Measurements from ENCODE around the gene KLF18.
"Not testable (repeated sequence)": the region's sequence is repeated elsewhere in the genome, so short reads cannot be mapped to it uniquely, and the experiment has no call there.

Gene KLF18

DNA sequence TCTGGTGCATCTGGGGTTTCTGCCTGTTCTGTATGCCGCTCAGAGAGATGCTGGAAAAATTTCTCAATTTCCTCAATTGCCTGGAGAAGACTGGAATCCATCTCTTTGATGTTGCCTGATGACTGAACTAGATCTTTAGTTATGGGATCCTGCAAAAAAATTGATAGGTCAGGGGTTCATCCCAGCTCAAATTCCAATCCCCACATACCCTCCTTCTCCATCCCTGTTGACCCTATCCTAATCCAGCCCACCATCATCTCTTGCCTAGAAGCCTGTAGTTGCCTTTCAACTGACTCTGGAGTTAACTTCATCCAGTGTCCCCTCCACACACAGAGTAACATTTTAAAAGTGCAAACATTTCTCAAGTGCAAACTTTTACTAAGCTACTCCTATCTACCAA is at the start of gene KLF18:
Gene KLF18 (minus strand): TSS at position 101 of the 400 bp plus-strand sequence. CDS start 0 bp downstream, at position 101.
- no peak for DNase-seq

DNA sequence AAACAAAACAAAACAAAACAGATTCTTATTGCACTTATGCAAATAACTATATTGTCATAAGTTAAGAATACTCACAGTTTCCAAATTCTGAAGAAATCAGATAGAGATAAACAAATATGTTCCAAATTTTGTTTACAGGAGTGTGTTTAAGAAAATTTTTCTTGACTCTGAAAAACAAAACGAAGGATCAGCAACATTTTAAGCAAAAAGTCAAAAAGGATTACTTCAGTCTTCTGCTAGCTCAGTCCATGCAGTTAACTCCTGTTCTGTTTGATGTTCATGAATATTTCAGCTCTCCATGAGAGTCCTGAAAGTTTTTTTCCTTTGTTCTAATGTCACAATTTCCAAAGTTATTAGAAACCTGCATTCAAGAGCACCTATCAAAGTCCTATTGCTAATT is 33.2 kb upstream of the KLF18 start:
- DNase-seq: no peak

DNA sequence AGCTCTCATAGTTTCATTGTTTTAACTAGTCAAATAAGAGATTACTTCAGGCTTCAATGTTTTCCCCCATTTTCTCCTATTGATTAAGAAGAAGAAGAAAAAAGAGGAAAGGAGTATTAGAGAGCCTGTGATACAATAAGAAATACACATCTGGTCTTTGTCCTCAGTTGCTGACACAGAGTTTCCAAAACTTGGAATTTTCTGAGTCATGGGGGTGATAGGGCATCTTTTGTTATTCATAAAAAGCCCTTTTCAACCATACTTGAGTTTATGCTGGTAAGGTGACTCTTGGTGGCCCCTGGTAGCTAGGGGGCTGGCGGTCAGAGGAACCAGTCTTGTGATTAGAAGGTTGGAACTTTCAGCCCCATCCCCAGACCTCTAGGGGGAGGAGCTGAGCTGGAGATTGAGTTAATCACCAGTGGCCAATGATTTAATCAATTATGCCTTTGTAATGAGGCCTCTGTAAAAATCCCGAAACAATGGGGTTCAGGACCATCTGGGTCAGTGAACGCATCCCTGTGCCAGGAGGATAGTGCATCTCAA is 28.9 kb upstream of the KLF18 start:
- DNase-seq: no peak

DNA sequence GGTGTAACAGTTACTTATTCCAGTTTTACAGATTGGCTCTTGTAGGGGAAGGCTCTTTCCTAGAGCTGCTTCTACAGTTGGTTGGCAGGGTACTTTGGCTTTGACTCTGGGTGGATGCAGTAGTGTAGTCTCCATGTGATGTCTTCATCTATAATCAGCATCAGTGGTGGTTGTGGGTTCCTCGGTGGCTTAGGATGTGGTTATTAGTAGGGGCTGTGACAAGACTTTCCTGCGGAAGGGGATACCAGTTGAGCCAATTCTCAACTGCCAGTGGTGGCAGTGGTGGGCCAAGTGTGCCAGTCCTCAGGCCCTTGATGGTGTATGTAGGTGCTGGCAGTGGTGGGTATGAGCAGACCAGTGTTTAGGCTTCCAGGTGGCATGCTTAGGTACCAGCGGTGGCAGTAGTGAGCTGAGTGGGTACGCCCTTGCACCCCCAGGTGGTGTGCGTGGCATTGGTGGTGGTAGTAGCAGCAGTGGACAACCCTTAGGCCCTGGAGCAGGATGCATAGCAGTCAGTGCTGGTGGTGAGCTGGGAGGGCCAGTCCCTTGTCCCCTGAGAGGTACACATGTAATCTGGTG is 27.2 kb upstream of the KLF18 start:
- no peak for DNase-seq

DNA sequence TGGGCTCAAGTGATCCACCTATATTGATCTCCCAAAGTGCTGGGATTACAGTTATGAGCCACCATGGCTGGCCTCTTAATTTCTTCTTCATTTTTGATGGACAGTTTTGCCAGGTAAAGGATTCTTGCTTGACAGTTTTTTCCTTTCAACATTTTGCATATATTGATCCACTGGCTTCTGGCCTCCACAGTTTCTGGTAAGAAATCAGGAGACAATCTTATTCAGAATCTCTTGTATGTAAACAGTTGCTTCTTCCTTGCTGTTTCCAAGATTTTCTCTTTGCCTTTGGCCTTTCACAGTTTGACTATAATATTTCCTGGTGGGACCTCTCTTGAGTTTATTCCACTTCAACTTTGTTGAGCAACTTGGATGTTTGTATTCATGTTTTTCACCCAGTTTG is 20.1 kb upstream of the KLF18 start:
- no peak for DNase-seq

DNA sequence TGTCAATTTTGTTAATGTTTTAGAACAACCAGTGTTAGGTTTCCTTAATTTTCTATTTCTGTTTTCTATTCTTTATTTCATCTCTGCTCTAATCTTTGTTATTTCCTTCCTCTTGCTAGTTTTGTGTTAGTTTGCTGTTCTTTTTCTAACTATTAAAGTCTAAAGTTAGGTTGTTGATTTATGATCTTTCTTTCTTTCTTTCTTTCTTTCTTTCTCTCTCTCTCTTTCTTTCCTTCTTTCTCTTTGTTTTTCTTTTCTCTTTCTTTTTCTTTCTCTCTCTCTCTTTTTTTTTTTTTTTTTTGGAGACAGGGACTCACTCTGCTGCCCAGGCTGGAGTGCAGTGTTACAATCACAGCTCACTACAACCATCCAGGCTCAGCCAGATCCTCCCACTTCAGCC is 17.4 kb upstream of the KLF18 start:
- DNase-seq: no peak

DNA sequence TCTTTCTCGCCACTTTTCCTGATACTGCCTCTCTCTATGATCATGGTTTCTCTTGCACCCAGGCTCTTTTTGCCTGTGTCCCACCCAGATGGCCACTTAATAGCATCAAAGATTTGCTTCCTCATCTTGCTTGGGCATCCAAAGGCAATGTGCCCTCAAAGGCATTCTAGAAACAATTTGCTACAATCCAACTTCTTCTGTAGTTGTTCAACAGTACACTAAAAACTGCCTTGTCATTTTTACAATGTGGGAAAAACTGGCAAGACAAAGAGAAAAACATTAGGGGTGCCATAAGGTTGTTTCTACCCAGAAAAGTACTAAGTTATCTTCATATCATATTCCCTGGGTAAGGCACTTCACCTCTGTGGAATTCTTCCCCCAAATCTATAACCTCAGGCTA is 16.5 kb upstream of the KLF18 start:
- no peak for DNase-seq

DNA sequence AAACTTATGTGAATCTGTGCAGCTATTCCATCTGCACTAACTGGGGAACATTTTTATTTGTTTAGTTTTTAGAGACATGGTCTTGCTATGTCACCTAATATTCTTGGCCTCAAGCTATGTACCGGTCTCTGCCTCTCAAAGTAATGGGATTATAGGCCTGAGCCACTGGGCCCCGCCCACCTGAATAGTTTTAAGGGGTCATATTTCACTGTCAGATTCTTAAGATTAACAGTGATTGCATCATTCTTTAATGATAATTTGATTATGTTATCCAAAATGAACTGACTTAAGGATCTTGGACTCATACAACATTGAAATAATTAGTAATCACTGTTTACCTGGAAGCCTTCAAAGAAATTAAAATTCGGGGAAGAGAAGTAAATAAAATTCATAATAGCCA is 12.6 kb upstream of the KLF18 start:
- DNase-seq: no peak

DNA sequence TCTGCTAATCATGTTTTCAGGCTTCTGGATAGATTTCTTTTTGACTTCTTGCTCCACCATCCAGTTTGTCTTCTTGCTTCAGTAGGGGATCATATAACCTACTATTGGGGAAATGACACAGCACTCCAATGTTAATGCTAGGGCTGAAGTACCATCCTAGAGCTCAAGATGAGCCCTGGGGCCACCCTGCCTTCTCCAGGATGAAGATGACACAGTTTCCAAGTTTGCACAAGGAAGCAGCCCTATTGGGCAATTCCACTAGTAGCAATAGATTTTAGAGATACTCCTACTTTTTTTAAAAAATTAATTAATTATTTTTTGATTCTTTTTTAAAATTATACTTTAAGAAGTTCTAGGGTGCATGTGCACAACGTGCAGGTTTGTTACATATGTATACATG is 11.3 kb upstream of the KLF18 start:
- DNase-seq: no peak

DNA sequence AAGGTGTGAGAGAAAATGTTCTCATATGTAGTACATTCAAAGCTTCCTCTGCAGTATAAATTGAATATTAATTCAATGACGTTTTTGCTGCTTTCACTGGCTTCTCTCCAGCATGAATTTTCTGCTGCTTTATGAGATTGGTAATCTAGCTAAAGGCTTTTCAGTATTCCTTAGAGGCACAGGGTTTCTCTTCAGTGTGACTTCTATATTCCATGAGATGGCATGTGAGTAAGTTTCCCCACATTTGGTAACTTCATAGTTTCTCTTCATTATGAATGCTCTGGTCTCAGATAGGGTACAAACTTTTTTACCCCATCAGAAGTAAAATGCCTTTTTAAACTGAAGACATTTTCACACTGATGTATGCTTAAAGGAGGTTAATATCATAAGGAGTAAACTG is 10.4 kb upstream of the KLF18 start:
- no peak for DNase-seq

DNA sequence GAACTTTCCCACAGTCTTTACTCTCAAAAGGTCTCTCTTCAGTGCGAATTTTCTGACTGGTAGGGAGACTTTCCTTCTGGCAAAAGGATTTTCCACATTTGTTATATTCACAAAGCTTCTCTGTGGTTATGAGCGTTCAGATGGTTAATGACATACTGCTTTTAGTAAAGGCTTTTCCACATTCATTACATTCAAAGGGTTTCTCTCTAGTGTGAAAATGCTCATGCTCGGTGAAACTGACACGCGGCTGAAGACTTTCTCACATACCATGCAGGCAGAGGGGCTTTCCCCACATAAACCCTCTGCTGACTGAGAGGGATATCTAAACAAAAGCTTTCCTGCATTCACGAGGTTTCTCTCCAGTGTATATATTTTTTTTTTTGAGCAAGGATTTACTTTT is 9.9 kb upstream of the KLF18 start:
- no peak for DNase-seq

DNA sequence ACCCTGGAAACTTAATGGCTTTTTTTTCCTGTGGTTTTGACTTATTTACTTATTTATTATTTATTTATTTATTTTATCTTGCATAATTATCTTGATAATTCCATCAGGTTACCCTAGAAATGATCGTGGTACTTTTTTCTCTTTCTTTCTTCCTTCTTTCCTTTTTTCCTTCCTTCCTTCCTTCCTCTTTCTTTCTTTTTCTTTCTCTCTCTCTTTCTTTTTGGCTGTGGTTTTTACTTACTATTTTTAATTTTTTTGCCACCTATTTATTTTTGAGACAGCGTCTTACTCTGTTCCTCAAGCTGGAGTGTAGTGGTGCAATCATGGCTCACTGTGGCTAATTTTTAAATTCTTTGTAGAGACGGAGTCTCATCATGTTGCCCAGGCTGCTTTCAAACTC is 6.2 kb upstream of the KLF18 start:
- no peak for DNase-seq

DNA sequence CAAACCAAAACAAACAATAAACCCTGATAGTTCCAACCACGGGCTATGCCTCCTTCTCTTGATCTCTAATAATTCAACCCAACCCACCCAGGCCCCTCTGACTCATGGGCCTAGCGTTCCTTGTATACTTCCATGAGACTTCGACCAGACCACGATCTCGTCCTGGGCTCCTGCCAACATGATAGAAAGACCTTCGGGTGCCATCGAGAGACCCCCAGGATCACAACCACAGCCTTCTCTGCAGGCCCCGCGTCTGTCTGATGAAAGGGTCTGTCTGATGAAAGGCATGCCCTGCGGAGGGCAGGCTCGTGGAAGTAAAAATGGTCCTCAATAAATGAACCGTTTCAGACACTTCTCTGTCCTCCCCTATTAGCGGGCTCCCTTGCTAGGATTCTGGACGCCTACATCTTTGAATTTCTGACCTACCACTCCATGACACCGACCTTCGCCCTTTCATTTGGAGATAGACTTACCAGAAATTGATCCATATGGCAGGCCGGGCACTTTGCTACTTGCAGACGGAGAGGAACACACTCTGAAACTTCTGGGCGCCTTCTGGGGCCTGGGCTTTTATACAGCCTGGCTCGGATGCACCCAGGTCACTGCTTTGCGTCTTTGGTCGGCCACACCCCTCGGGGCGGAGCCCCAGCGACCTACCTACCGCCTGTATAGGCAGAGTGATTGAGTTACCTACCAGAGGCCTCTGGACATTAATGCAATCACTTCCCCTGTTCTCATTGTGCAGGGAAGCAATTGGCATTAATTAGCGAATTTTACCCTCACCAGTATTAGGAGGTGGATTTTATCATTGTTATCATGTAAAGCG is 5.3 kb upstream of the KLF18 start:
- DNase-seq: no peak

DNA sequence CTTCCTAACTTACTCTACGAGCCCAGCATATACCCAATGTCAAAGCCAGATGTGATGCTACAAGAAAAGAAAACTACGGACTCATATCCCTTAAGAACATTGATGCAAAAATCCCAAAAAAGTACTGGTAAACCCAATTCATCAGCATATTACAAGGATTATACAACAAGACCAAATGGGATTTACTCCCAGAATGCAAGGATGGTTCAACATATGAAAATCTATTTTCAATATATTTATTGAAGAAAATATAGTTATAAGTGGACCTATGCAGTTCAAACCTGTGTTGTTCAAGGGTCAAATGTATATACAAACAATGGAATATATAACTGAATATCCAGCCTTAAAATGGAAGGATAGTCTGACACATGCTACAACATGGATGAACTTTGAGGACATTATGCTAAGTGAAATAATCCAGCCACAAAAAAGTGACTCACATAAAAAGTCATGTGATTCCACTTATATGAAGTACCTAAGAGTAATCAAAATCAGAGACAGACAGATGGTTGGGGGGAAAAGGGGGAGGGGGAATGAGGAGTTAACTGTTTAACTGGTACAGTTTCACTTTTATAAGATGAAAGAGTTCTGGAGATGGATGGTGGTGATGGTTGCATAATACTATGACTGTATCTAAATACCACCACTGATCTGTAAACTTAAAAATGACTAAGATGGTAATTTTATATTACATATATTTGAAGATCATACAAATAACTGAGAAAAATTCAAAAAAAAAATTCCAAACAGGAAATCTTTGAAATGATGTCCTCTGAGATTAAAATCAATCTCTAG is 3.7 kb upstream of the KLF18 start:
- DNase-seq: no peak

DNA sequence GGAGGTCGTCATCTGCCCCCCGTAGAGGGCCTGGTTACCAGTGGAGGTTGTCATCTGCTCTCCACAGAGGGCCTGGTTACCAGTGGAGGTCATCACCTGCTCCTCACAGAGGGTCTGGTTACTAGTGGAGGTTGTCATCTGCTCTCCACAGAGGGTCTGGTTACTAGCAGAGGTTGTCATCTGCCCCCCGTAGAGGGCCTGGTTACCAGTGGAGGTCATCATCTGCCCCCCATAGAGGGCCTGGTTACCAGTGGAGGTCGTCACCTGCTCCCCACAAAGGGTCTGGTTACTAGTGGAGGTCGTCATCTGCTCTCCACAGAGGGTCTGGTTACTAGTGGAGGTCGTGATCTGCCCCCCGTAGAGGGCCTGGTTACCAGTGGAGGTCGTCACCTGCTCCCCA is 1.9 kb downstream of the KLF18 start:
- not testable (repeated sequence) for DNase-seq

DNA sequence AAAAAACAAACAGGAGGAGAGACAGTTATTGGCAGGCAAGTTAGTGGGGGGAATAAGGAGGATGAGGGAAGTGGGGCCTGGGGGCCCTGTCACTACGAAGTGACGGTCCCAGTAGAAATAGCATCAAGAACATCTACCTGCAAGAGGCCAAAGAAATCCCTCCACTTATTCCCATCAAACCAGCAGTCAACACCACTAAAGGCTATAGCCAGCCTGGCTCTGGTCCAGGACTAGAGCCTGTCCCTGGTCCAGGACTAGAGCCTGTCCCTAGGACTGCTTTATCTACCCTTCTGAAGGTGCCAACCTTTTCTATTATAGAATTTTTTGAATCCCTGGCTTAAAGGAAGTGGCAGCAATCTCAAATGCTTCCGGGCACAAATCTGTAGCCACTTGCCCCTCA is 3.2 kb downstream of the KLF18 start:
- DNase-seq: no peak

DNA sequence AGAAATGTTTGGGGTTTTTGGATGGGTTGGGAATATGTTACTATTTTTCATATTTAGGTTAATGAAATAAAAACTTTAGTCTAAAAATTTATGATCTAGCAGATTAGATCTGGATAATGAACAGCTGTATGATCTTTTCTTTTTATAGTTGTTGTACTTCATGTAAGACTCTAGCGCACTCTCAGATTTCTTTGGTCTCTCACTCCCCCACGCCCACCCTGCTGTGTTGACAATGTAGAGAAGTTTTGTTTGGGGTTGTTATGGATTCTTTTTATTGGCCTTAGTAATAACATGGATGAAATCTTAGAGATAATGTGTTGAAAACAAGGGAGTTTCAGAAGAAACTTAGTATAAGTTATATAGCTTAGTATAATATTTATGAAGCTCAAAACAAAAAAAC is 5.5 kb downstream of the KLF18 start:
- DNase-seq: no peak

DNA sequence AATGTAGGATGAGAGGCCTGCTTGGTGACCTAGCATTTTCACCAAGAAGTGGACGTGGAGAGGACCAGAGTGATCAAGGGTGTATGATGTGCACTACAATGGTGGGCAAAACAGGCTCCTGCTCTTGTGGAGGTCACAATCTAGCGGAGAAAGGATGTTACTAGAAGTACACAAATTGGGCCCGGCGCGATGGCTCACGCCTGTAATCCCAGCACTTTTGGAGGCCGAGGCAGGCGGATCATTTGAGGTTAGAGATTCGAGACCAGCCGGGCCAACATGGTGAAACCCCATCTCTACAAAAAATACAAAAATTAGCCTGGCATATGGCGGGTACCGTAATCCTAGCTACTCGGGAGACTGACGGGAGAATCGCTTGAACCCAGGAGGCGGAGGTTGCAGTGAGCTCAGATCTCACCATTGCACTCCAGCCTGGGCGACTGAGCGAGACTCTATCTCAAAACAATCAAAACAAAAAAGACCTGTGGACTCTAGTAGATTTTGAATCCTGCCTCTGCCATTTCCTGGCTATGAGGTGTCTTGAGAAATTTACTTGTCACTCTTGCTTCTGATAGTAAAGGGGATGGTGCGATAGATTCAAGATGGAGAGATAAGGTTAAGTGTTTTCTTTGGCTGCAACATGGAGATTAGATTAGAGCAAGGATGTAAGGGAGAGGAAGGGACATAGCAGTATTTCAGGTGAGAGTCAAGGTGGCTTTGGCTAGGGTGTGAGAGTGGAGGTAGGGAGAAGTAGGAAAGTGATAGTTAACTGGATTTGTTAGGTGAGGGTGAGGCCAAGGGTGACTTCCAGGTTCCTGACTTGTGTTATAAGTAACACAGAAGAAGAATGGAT is 7.1 kb downstream of the KLF18 start:
- no peak for DNase-seq

DNA sequence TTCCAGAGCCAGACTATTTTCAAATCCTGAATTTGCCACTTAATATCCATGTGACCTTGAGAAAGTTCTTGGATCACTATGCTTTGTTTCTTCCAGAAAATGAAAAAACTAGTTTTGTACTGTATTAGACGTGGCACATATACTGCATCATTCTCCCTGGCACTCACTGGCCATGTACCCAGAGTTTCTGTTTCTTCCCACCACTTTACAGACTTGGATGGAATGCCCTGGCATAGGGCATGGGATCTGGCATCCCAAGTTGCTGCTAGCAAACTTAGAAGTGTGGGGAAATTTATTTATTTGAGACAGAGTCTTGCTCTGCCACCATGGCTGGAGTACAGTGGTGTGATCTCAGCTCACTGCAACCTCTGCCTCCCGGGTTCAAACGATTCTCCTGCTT is 10.0 kb downstream of the KLF18 start:
- no peak for DNase-seq

DNA sequence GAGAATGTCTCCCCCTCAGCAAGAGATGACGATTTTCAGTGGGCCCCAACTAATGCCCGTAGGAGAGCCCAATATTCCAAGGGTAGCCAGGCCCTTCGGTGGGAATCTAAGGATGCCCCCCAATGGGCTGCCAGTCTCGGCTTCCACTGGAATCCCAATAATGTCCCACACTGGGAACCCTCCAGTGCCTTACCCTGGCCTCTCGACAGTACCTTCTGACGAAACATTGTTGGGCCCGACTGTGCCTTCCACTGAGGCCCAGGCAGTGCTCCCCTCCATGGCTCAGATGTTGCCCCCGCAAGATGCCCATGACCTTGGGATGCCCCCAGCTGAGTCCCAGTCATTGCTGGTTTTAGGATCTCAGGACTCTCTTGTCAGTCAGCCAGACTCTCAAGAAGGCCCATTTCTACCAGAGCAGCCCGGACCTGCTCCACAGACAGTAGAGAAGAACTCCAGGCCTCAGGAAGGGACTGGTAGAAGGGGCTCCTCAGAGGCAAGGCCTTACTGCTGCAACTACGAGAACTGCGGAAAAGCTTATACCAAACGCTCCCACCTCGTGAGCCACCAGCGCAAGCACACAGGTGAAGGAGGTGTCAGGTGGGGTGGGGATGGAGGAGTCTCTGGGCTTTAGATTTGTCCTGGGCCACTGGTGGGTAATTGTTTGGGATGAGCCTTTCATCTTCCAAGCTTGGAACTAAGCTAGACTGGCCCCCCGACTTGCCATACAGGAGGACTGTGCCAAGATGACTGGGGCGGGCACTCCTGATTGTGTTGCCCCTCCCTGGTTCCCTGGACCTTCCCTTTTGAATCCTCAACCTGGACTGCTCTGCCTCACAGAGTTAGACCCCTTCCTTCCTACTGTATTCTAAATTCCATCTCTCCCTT is 11.6 kb downstream of the KLF18 start:
- no peak for DNase-seq

DNA sequence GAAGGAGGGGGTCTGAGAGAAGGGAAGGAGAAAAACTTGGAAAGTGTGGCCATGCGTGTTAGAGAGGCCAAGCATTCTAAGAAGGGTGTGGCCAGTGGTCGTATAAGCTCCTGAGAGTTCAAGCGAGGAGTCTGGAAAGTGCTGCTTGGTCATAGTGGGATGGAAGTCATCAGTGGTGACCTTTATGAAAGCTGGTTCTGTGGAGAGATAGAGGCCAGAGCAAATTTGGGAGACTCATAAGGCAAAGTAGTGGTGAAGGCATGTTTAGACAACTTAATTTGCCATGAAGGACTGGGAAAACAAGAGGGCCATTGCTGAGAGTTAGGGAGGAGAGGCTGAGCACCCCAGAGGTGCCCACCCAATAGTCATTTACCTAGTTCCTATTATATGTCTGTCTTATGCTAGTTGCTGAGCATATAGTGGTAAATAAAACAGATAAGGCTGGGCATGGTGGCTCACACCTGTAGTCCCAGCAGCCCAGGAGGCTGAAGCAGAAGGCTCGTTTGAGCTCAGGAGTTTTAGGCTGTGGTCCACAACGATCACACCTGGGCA is 21.0 kb downstream of the KLF18 start:
- no peak for DNase-seq

Measured in GOT3 (cell line).